HG03565 (cell line): ENCODE measurements around the gene PGAP2.
"Not testable (repeated sequence)": the region's sequence is repeated elsewhere in the genome, so short reads cannot be mapped to it uniquely, and the experiment has no call there.

ENCODE experiments used
- ATAC-seq: cut with Tn5 transposase; IDR thresholded peaks from one replicate; pipeline ENCODE4 v1.9.1; 2021; ENCODE audit warnings: mild to moderate bottlenecking, moderate library complexity; ENCODE audit not compliant: unreplicated experiment

The PGAP2 gene

GRCh38 chr11:3807909-3808860 is at the start of gene PGAP2:
Gene PGAP2 (plus strand): TSS chr11:3808560. CDS start chr11:3811260, 2,700 bp downstream.
- ATAC-seq: no peak

- no peak for ATAC-seq
Measured at GRCh38 chr11:3764266-3764665, 44.1 kb upstream of the PGAP2 start.

GRCh38 chr11:3766836-3767235 is 41.5 kb upstream of the PGAP2 start:
- not testable (repeated sequence) for ATAC-seq

- ATAC-seq: no peak
Measured at GRCh38 chr11:3767536-3767935, 40.8 kb upstream of the PGAP2 start.

- no peak for ATAC-seq
Measured at GRCh38 chr11:3773180-3773579, 35.2 kb upstream of the PGAP2 start.

- no peak for ATAC-seq
Measured at GRCh38 chr11:3775736-3776406, 32.5 kb upstream of the PGAP2 start.

- ATAC-seq: no peak
Measured at GRCh38 chr11:3781423-3781822, 26.9 kb upstream of the PGAP2 start.

GRCh38 chr11:3782963-3783362 is 25.4 kb upstream of the PGAP2 start:
- no peak for ATAC-seq

- ATAC-seq: no peak
Measured at GRCh38 chr11:3783611-3784010, 24.7 kb upstream of the PGAP2 start.

GRCh38 chr11:3786781-3787428 is 21.5 kb upstream of the PGAP2 start:
- no peak for ATAC-seq

GRCh38 chr11:3794387-3794786 is 14.0 kb upstream of the PGAP2 start:
- not testable (repeated sequence) for ATAC-seq

- no peak for ATAC-seq
Measured at GRCh38 chr11:3795131-3796001, 13.0 kb upstream of the PGAP2 start.

- ATAC-seq: no peak
Measured at GRCh38 chr11:3796002-3796311, 12.4 kb upstream of the PGAP2 start.

- ATAC-seq: no peak
Measured at GRCh38 chr11:3796346-3796745, 12.0 kb upstream of the PGAP2 start.

- ATAC-seq: peak; percentile 19
Measured at GRCh38 chr11:3796801-3797328, 11.5 kb upstream of the PGAP2 start.

- ATAC-seq: peak; percentile 86
Measured at GRCh38 chr11:3797329-3798090, 10.8 kb upstream of the PGAP2 start, which contains the start of gene NUP98. Gene NUP98 (minus strand): TSS chr11:3797554. CDS start chr11:3782117, 15,437 bp downstream.

- no peak for ATAC-seq
Measured at GRCh38 chr11:3799143-3799542, 9.2 kb upstream of the PGAP2 start.

GRCh38 chr11:3799873-3800272 is 8.5 kb upstream of the PGAP2 start:
- no peak for ATAC-seq

- no peak for ATAC-seq
Measured at GRCh38 chr11:3802011-3802790, 6.2 kb upstream of the PGAP2 start.
